IPS-20b (cell line): ENCODE results near the gene OTOP1.
"Not testable (repeated sequence)": the region's sequence is repeated elsewhere in the genome, so short reads cannot be mapped to it uniquely, and the experiment has no call there.

Experiments
- H3K27ac ChIP-seq: one replicate; pipeline ENCODE4 v1.5.1; 2013; ENCODE audit warnings: low read length
- H3K27me3 ChIP-seq: 2 replicates; pipeline ENCODE4 v1.6.1; 2013; ENCODE audit warnings: mild to moderate bottlenecking, low read length, inconsistent platforms; ENCODE audit not compliant: insufficient read depth
- H3K36me3 ChIP-seq: 2 replicates; pipeline ENCODE4 v1.6.1; 2013; ENCODE audit warnings: low read depth, mild to moderate bottlenecking, inconsistent platforms, low read length, moderate library complexity; ENCODE audit not compliant: insufficient read depth
- H3K4me1 ChIP-seq: 2 replicates; pipeline ENCODE4 v1.6.1; 2013; ENCODE audit warnings: mild to moderate bottlenecking, control low read depth, inconsistent platforms, low read length, moderate library complexity; ENCODE audit not compliant: insufficient read depth
- H3K4me3 ChIP-seq: 2 replicates; pipeline ENCODE4 v1.5.1; 2013; ENCODE audit warnings: mild to moderate bottlenecking, low read length, inconsistent platforms
- H3K9ac ChIP-seq: 2 replicates; pipeline ENCODE4 v1.6.1; 2013; ENCODE audit warnings: low read depth, mild to moderate bottlenecking, inconsistent platforms, low read length, moderate library complexity
- H3K9me3 ChIP-seq: 2 replicates; pipeline ENCODE4 v1.6.1; 2013; ENCODE audit warnings: mild to moderate bottlenecking, low read depth, low read length, inconsistent platforms; ENCODE audit not compliant: insufficient read depth

The OTOP1 gene

GRCh38 chr4:4143376-4143775, 83.4 kb downstream of the OTOP1 start:
- not testable (repeated sequence) for H3K9me3 ChIP-seq, H3K27ac ChIP-seq, H3K9ac ChIP-seq, H3K36me3 ChIP-seq, H3K4me1 ChIP-seq
- Histone ChIP-seq H3K4me3 (peak overlapping the region; percentile 61; the same call in 1 of the 2 replicates), H3K27me3 (peaks cover 32% of the 10 kb centered on the region)

- peak overlapping the region; percentile 61; the same call in 1 of the 2 replicates for H3K4me3 ChIP-seq
- H3K27ac ChIP-seq, H3K9ac ChIP-seq: not testable (repeated sequence)
These were observed 84.0 kb downstream of the OTOP1 start for GRCh38 chr4:4142679-4143078.

GRCh38 chr4:4141186-4141585, 85.5 kb downstream of the OTOP1 start:
- peaks cover 28% of the 10 kb centered on the region for H3K27me3 ChIP-seq
- H3K9ac ChIP-seq, H3K4me3 ChIP-seq, H3K4me1 ChIP-seq, H3K9me3 ChIP-seq, H3K36me3 ChIP-seq, H3K27ac ChIP-seq: not testable (repeated sequence)

More at GRCh38 chr4:4142679-4143078, 84.0 kb downstream of the OTOP1 start:
- H3K9me3 ChIP-seq, H3K4me1 ChIP-seq, H3K36me3 ChIP-seq: not testable (repeated sequence)
- peaks cover 32% of the 10 kb centered on the region for H3K27me3 ChIP-seq
